HepG2 (cell line): ENCODE results near the gene PXT1. TPM values are rescaled to one million over a fixed set of nuclear protein-coding genes. Genes with fewer than 3 reads are reported as not detected.

Experiments used
- ARID4A ChIP-seq: sonication (generic); formaldehyde crosslinking; IDR thresholded peaks from 2 replicates; pipeline ENCODE4 v1.5.0; 2020; ENCODE audit warnings: mild to moderate bottlenecking, missing genetic modification reagents, borderline replicate concordance
- ARNTL ChIP-seq: sonication (generic); formaldehyde crosslinking; IDR thresholded peaks from 2 replicates; pipeline ENCODE4 v1.4.0; 2020; ENCODE audit warnings: mild to moderate bottlenecking, missing genetic modification reagents
- CENPT ChIP-seq: sonication (generic); formaldehyde crosslinking; IDR thresholded peaks from 2 replicates; pipeline ENCODE4 v1.8.0; 2022; ENCODE audit warnings: low read depth, mild to moderate bottlenecking, moderate library complexity, missing genetic modification reagents
- MIXL1 ChIP-seq: IDR thresholded peaks from 2 replicates; pipeline ENCODE4 v1.6.1; 2016
- MTF2 ChIP-seq: sonication (generic); formaldehyde crosslinking; IDR thresholded peaks from 2 replicates; pipeline ENCODE4 v1.5.0; 2020; ENCODE audit warnings: missing genetic modification reagents, borderline replicate concordance
- MXD3 ChIP-seq: IDR thresholded peaks from 2 replicates; pipeline ENCODE4 v1.6.1; 2016; ENCODE audit warnings: mild to moderate bottlenecking, missing biosample characterization, missing genetic modification reagents
- NBN ChIP-seq: fragments of 450-650 bp; conservative IDR thresholded peaks from 2 replicates; pipeline ENCODE4 v1.6.1; 2017
- NCOA1 ChIP-seq: sonication (generic); formaldehyde crosslinking; IDR thresholded peaks from 2 replicates; pipeline ENCODE4 v1.9.0; 2021; ENCODE audit warnings: missing genetic modification reagents
- RFXANK ChIP-seq: IDR thresholded peaks from 2 replicates; pipeline ENCODE4 v1.6.1; 2016
- SALL1 ChIP-seq: sonication (generic); formaldehyde crosslinking; IDR thresholded peaks from 2 replicates; pipeline ENCODE4 v1.8.0; 2022; ENCODE audit warnings: mild to moderate bottlenecking, missing genetic modification reagents
- SSRP1 ChIP-seq: IDR thresholded peaks from 2 replicates; pipeline ENCODE4 v1.6.1; 2016; ENCODE audit warnings: control low read depth
- ZFY ChIP-seq: sonication (generic); formaldehyde crosslinking; IDR thresholded peaks from 2 replicates; pipeline ENCODE4 v1.4.0; 2020; ENCODE audit warnings: missing genetic modification reagents
- ZNF235 ChIP-seq: sonication (generic); formaldehyde crosslinking; IDR thresholded peaks from 2 replicates; pipeline ENCODE4 v1.8.1; 2023; ENCODE audit warnings: mild to moderate bottlenecking, missing genetic modification reagents, borderline replicate concordance
- ZNF383 ChIP-seq: sonication (generic); formaldehyde crosslinking; IDR thresholded peaks from 2 replicates; pipeline ENCODE4 v1.4.0; 2020; ENCODE audit warnings: missing genetic modification reagents, mild to moderate bottlenecking, borderline replicate concordance
- ZNF747 ChIP-seq: sonication (generic); formaldehyde crosslinking; IDR thresholded peaks from 2 replicates; pipeline ENCODE4 v1.8.1; 2023; ENCODE audit warnings: missing genetic modification reagents, mild to moderate bottlenecking, borderline replicate concordance
- polyA plus RNA-seq, 8 experiments: library from polyadenylated mRNA; depleted of rRNA in 3 of 8; stranded (reverse) in 7 of 8; unstranded in 1 of 8; fragments of >200 nt; fragmentation: Illumina TruSeq in 4 of 8; extraction: Trizol in 4 of 8; gene quantifications; 2 replicates each; pipeline versions ENCODE4 v1.2.1 to v1.2.3, GENCODE V29; 2011 to 2016; ENCODE audit warnings: low read depth in 4 of 8, missing spikeins in 1 of 8, mixed read lengths in 1 of 8; ENCODE audit not compliant: insufficient read depth in 1 of 8
- total RNA-seq, 5 experiments: library from RNA; depleted of rRNA; stranded (reverse); fragments of >200 nt; fragmentation: Illumina TruSeq; extraction: Trizol; gene quantifications; 2 replicates each; pipeline ENCODE4 v1.2.3, GENCODE V29; 2016; ENCODE audit warnings: low read depth in 1 of 5
- TF ChIP-seq, protein P1 (sequence below): sonication (generic); formaldehyde crosslinking; IDR thresholded peaks from 2 replicates; pipeline ENCODE4 v1.4.0; 2020; ENCODE audit warnings: mild to moderate bottlenecking, missing genetic modification reagents
- TF ChIP-seq, protein P2 (sequence below): IDR thresholded peaks from 2 replicates; pipeline ENCODE4 v1.6.1; 2012; ENCODE audit warnings: inconsistent platforms
- TF ChIP-seq, protein P3 (sequence below): sonication (generic); formaldehyde crosslinking; IDR thresholded peaks from 2 replicates; pipeline ENCODE4 v1.8.0; 2023; ENCODE audit warnings: mild to moderate bottlenecking, missing genetic modification reagents
- TF ChIP-seq, protein P4 (sequence below): sonication (generic); formaldehyde crosslinking; conservative IDR thresholded peaks from 2 replicates; pipeline ENCODE4 v1.8.0; 2022; ENCODE audit warnings: mild to moderate bottlenecking, moderate library complexity, missing genetic modification reagents

Gene PXT1
- total and polyA plus RNA-seq, 2 of the 13 experiments (the other 11 are each of a cell fraction or from before 2014, with no cell fraction given), result 0.04 TPM; not detected in 1

- TF ChIP-seq, protein P1, sequence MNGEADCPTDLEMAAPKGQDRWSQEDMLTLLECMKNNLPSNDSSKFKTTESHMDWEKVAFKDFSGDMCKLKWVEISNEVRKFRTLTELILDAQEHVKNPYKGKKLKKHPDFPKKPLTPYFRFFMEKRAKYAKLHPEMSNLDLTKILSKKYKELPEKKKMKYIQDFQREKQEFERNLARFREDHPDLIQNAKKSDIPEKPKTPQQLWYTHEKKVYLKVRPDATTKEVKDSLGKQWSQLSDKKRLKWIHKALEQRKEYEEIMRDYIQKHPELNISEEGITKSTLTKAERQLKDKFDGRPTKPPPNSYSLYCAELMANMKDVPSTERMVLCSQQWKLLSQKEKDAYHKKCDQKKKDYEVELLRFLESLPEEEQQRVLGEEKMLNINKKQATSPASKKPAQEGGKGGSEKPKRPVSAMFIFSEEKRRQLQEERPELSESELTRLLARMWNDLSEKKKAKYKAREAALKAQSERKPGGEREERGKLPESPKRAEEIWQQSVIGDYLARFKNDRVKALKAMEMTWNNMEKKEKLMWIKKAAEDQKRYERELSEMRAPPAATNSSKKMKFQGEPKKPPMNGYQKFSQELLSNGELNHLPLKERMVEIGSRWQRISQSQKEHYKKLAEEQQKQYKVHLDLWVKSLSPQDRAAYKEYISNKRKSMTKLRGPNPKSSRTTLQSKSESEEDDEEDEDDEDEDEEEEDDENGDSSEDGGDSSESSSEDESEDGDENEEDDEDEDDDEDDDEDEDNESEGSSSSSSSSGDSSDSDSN, result peak; percentile 53; the same call in 1 of the 2 replicates
- TF ChIP-seq NCOA1 (CRISPR knock-in tag) (0 out of 2 replicates have a peak, but pooled peaks have one; percentile 45), MXD3 (peak; percentile 56; the same call in 1 of the 2 replicates), ZNF383 (no peak), SSRP1 (CRISPR knock-in tag) (no peak), CENPT (CRISPR knock-in tag) (0 out of 2 replicates have a peak, but pooled peaks have one; percentile 25), NBN (no peak), ZFY (CRISPR knock-in tag) (no peak), ARID4A (CRISPR knock-in tag) (0 out of 2 replicates have a peak, but pooled peaks have one; percentile 33), MTF2 (CRISPR knock-in tag) (peak; percentile 50; the same call in 1 of the 2 replicates), ZNF235 (CRISPR knock-in tag) (no peak), ARNTL (CRISPR knock-in tag) (no peak), SALL1 (0 out of 2 replicates have a peak, but pooled peaks have one; percentile 10), RFXANK (no peak), ZNF747 (CRISPR knock-in tag) (no peak), MIXL1 (CRISPR knock-in tag) (no peak)
- TF ChIP-seq, protein P2, sequence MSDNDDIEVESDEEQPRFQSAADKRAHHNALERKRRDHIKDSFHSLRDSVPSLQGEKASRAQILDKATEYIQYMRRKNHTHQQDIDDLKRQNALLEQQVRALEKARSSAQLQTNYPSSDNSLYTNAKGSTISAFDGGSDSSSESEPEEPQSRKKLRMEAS, result peak; percentile 12; the same call in 1 of the 2 replicates
- TF ChIP-seq, protein P3, sequence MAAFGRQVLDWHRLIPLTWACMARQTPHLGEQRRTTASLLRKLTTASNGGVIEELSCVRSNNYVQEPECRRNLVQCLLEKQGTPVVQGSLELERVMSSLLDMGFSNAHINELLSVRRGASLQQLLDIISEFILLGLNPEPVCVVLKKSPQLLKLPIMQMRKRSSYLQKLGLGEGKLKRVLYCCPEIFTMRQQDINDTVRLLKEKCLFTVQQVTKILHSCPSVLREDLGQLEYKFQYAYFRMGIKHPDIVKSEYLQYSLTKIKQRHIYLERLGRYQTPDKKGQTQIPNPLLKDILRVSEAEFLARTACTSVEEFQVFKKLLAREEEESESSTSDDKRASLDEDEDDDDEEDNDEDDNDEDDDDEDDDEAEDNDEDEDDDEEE (CRISPR knock-in tag), result 0 out of 2 replicates have a peak, but pooled peaks have one; percentile 63
- TF ChIP-seq, protein P4, sequence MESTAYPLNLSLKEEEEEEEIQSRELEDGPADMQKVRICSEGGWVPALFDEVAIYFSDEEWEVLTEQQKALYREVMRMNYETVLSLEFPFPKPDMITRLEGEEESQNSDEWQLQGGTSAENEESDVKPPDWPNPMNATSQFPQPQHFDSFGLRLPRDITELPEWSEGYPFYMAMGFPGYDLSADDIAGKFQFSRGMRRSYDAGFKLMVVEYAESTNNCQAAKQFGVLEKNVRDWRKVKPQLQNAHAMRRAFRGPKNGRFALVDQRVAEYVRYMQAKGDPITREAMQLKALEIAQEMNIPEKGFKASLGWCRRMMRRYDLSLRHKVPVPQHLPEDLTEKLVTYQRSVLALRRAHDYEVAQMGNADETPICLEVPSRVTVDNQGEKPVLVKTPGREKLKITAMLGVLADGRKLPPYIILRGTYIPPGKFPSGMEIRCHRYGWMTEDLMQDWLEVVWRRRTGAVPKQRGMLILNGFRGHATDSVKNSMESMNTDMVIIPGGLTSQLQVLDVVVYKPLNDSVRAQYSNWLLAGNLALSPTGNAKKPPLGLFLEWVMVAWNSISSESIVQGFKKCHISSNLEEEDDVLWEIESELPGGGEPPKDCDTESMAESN (CRISPR knock-in tag), result 0 out of 2 replicates have a peak, but pooled peaks have one; percentile 44
These were observed 55.0 kb downstream of the PXT1 start, which contains the start of gene ETV7 (continued) for GRCh38 chr6:36387440-36388303.
